ENCODE data around the gene TNNI2.

DNA sequence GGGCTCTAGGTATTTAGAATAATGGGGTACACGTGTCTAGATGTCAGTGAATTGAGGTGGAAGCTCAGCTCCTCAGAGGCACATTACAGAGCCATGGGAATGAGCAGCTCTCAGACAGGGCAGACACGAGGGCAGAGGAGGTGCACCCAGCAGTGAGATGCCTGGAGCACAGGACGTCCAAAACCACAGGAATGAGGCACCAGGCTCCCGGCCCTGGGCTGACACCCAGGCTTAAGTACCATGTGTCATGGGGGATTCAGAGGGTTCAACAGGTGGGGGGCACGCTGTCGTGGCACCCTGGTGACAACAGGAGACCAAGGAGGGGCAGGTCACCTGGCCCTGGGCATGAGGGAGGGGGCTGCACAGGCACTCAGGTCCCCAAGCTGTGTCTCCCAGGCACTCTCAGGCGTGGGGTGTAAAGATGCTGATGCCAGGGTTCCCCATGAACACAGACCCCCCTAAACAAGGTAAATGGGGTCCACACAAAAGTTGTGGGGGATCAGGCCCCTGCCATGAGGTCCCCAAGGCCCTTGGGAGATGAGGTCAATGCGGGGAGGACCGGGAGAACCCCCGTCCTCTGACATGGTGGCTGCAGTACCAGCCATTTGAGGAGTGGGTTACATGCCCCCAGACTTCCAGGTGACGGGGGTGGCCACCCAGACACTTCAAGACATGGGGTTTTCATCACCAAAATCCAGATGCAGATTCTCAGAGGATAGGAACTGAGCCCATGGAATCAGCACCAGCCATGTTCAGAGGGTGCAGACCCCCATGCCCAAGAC lies 9.6 kb upstream of the TNNI2 start:
- TF ChIP-seq POLR2AphosphoS5 (IDR thresholded peaks at IDR 0.05; ENCODE audit: low read depth, low read length) (no peak), POU2F2 (IDR thresholded peaks at IDR 0.05; ENCODE audit: low read depth, low read length) (no peak)

Data from GM12891 (cell line).